ENCODE measurements around the gene UNC45A. TPM values are rescaled to one million over a fixed set of nuclear protein-coding genes. Genes with fewer than 3 reads are reported as not detected.
A peak's percentile ranks its signal among the peaks of the same experiment; 100 is the strongest.

UNC45A gene, protein sequence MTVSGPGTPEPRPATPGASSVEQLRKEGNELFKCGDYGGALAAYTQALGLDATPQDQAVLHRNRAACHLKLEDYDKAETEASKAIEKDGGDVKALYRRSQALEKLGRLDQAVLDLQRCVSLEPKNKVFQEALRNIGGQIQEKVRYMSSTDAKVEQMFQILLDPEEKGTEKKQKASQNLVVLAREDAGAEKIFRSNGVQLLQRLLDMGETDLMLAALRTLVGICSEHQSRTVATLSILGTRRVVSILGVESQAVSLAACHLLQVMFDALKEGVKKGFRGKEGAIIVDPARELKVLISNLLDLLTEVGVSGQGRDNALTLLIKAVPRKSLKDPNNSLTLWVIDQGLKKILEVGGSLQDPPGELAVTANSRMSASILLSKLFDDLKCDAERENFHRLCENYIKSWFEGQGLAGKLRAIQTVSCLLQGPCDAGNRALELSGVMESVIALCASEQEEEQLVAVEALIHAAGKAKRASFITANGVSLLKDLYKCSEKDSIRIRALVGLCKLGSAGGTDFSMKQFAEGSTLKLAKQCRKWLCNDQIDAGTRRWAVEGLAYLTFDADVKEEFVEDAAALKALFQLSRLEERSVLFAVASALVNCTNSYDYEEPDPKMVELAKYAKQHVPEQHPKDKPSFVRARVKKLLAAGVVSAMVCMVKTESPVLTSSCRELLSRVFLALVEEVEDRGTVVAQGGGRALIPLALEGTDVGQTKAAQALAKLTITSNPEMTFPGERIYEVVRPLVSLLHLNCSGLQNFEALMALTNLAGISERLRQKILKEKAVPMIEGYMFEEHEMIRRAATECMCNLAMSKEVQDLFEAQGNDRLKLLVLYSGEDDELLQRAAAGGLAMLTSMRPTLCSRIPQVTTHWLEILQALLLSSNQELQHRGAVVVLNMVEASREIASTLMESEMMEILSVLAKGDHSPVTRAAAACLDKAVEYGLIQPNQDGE
- total RNA-seq = 14.4 TPM

DNA sequence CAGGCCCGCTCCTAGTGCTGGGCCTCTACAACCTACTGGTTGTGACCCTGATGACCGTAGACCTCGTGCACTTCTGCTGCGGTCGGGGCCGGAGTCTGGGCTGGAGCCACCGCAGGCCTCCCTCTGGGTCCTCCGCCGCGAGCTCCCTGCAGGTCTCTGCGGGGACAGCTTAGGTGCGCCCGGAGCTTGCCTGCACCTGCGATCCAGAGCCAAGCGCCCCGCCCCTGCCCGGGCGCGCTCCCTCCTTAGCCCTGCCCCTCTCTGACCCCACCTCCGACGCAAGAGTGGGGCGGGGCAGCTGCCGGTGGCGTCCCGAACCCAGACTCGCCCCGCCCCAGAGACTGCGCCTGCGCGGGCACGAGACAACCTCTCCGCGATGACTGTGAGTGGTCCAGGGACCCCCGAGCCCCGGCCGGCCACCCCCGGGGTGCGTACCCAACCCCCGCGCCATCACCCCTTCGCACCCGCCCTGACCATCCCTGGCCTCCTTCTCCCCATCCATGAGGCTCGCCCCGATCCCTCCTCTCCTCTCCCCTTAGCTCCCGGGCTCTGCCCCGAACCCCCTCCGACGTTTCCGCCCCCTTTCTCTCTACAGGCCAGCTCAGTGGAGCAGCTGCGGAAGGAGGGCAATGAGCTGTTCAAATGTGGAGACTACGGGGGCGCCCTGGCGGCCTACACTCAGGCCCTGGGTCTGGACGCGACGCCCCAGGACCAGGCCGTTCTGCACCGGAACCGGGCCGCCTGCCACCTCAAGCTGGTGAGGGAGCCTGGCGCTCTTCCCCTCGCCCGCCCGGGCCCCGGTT lies at the start of gene UNC45A:
UNC45A (plus strand) TSS at position 337 of the 803 bp plus-strand sequence; CDS start at position 377, 40 bp downstream.
- Histone ChIP-seq H3K4me3 (ENCODE audit: low read length) (peak within 1 kb of the TSS; percentile 63), H3K27me3 (ENCODE audit: insufficient read depth, low read length) (no peaks in the 10 kb centered on the region), H3K9me3 (ENCODE audit: low read depth, low read length) (no peaks in the 10 kb centered on the region), H3K4me1 (ENCODE audit: insufficient read depth, low read length) (peaks cover 54% of the 10 kb centered on the region)

DNA sequence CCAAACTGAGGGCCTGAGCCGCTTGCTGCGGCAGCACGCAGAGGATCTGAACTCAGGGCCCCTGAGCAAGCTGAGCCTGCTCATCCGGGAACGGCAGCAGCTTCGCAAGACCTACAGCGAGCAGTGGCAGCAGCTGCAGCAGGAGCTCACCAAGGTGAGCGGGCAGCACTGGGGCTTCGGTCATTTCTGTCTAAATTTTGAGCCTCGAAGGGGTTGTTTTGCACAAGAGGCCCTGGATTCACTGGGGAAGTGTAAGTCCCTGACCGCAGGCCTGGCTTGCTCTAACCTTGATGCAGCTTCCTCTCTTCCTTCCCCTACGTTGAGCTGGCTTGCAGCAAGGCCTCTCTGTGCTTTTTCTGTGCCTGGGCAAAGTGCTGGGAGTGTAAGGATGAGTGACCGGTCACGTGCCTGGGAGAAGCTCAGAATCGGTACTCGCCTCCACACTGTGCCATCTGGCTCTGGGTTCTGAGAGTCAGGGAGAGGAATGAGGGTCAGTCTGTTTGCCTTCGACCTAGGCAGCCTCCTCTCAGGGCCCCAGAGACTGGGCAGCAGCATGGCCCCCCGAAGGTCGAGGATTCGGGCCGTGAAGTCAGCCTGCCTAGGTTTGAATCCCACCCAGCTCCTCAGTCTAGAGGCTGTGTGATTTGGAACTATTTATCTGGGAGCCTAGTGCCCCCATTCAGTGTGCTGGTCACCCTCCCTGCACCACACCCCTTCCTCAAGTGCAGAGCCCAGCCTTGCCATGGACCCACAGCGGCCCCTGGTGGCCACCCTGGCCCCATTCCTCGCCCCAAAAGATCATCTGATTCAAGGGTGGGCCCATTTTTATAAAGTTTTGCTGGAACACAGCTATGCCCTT lies 49.4 kb upstream of the UNC45A start:
- Histone ChIP-seq H3K9me3 (ENCODE audit: low read depth, low read length) (no peaks in the 10 kb centered on the region), H3K4me1 (ENCODE audit: insufficient read depth, low read length) (peaks cover 43% of the 10 kb centered on the region), H3K27me3 (ENCODE audit: insufficient read depth, low read length) (no peaks in the 10 kb centered on the region), H3K4me3 (ENCODE audit: low read length) (peak overlapping the region; percentile 67)

DNA sequence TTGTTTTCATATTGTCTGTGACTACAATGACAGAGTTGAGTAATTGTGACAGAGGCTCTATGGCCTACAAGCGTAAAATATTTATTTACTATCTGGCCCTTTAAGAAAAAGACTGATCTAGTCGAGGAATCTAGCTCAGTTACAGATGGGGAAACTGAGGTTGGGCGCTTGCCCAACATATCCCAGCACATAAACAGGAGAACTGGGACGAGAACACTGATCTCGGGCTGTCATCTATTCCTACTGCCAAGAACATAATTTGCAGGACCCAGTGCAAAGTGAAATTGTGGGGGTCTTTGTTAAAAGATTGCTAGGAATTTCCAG lies 48.8 kb upstream of the UNC45A start:
- Histone ChIP-seq H3K4me3 (ENCODE audit: low read length) (no peak overlapping the region), H3K4me1 (ENCODE audit: insufficient read depth, low read length) (peaks cover 43% of the 10 kb centered on the region)

DNA sequence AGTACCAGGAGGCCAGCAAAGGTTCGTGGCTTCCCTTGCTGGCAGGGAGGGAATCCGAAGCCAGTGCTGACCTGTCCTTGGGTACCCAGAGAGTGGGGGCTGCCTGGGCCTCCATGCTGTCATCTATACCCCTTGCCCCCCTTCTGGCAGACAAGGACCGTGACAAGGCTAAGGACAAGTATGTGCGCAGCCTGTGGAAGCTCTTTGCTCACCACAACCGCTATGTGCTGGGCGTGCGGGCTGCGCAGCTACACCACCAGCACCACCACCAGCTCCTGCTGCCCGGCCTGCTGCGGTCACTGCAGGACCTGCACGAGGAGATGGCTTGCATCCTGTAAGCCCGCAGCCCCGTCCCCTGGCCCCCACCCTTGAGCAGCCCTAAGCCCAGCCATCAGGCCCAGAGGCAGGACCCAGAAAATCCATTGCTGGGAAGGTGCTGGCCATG lies 48.0 kb upstream of the UNC45A start:
- Histone ChIP-seq H3K9me3 (ENCODE audit: low read depth, low read length) (no peaks in the 10 kb centered on the region), H3K4me3 (ENCODE audit: low read length) (no peak overlapping the region), H3K4me1 (ENCODE audit: insufficient read depth, low read length) (peaks cover 43% of the 10 kb centered on the region), H3K27me3 (ENCODE audit: insufficient read depth, low read length) (no peaks in the 10 kb centered on the region)

More for the DNA sequence above, 48.8 kb upstream of the UNC45A start:
- no peaks in the 10 kb centered on the region for H3K9me3 ChIP-seq (ENCODE audit: low read depth, low read length)
- no peaks in the 10 kb centered on the region for H3K27me3 ChIP-seq (ENCODE audit: insufficient read depth, low read length)

DNA sequence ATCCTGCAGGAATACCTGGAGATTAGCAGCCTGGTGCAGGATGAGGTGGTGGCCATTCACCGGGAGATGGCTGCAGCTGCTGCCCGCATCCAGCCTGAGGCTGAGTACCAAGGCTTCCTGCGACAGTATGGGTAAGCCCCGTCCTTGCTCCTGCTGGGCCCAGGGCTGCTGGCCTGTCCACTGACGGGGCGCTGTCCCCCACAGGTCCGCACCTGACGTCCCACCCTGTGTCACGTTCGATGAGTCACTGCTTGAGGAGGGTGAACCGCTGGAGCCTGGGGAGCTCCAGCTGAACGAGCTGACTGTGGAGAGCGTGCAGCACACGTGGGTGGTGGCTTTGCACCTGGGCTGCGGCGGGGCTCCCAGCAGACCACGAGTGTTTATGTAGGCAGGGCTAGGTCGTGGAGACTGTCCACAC lies 45.8 kb upstream of the UNC45A start:
- Histone ChIP-seq H3K4me3 (ENCODE audit: low read length) (no peak overlapping the region), H3K4me1 (ENCODE audit: insufficient read depth, low read length) (peaks cover 28% of the 10 kb centered on the region), H3K27me3 (ENCODE audit: insufficient read depth, low read length) (no peaks in the 10 kb centered on the region), H3K9me3 (ENCODE audit: low read depth, low read length) (no peaks in the 10 kb centered on the region)

DNA sequence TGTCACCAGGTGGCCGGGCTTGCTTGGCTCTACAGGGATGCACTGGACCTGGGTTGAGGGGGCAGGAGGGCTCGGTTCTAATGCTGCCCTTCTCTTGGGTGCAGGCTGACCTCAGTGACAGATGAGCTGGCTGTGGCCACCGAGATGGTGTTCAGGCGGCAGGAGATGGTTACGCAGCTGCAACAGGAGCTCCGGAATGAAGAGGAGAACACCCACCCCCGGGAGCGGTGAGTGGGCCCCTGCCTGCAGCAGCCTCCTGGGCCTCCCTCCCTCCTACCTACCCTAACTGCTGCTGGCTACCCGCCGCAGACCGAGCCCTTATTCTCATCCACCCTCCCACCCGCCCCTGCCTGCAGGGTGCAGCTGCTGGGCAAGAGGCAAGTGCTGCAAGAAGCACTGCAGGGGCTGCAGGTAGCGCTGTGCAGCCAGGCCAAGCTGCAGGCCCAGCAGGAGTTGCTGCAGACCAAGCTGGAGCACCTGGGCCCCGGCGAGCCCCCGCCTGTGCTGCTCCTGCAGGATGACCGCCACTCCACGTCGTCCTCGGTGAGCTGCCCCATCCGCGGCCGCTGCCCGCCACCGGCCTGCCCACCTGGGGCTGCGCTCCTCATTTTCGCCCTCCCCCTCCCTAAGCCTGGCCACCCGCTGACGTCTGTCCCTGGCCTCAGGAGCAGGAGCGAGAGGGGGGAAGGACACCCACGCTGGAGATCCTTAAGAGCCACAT lies 45.2 kb upstream of the UNC45A start:
- no peak overlapping the region for H3K4me3 ChIP-seq (ENCODE audit: low read length)
- no peaks in the 10 kb centered on the region for H3K9me3 ChIP-seq (ENCODE audit: low read depth, low read length)
- peaks cover 23% of the 10 kb centered on the region for H3K4me1 ChIP-seq (ENCODE audit: insufficient read depth, low read length)
- H3K27me3 ChIP-seq (ENCODE audit: insufficient read depth, low read length) = no peaks in the 10 kb centered on the region

DNA sequence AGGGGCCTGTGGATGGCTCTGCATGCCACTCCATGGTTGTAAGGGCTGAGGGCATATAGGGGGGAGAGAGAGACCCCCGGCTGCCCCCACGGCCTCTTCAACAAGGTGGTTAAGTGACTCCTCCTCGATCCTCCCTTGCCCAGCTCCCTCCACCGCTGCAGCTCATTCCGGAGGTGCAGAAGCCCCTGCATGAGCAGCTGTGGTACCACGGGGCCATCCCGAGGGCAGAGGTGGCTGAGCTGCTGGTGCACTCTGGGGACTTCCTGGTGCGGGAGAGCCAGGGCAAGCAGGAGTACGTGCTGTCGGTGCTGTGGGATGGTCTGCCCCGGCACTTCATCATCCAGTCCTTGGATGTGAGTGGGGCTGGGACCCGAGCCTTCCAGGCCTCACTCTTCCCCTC lies 44.2 kb upstream of the UNC45A start:
- H3K9me3 ChIP-seq (ENCODE audit: low read depth, low read length) = no peaks in the 10 kb centered on the region
- H3K4me3 ChIP-seq (ENCODE audit: low read length) = no peak overlapping the region
- H3K27me3 ChIP-seq (ENCODE audit: insufficient read depth, low read length) = no peaks in the 10 kb centered on the region
- H3K4me1 ChIP-seq (ENCODE audit: insufficient read depth, low read length) = peaks cover 19% of the 10 kb centered on the region

DNA sequence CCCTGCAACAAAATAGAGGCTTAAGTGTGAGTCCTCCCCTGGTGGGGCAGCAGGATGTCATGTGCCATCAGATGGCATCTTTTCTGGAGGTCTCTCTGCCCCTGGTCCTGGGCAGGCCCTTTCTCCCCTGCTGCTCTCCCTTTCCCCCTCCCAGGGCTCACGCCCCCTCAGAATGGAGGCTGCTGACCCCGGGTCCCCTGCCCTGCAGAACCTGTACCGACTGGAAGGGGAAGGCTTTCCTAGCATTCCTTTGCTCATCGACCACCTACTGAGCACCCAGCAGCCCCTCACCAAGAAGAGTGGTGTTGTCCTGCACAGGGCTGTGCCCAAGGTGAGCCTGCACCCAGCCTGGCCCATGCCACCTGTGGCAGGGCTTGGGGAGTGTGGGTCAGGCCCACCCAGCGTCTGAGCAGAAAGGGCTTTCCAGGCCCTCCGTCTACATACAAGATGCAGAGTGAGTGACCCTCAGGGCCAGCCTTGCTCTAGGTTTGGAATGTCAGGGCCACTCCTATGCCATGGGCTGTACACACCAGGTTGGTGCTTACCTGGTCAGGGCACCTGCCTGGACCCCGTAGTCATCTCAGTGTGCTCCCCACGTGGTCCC lies 43.6 kb upstream of the UNC45A start:
- no peak overlapping the region for H3K4me3 ChIP-seq (ENCODE audit: low read length)
- H3K27me3 ChIP-seq (ENCODE audit: insufficient read depth, low read length) = no peaks in the 10 kb centered on the region
- H3K4me1 ChIP-seq (ENCODE audit: insufficient read depth, low read length) = peaks cover 19% of the 10 kb centered on the region
- no peaks in the 10 kb centered on the region for H3K9me3 ChIP-seq (ENCODE audit: low read depth, low read length)

DNA sequence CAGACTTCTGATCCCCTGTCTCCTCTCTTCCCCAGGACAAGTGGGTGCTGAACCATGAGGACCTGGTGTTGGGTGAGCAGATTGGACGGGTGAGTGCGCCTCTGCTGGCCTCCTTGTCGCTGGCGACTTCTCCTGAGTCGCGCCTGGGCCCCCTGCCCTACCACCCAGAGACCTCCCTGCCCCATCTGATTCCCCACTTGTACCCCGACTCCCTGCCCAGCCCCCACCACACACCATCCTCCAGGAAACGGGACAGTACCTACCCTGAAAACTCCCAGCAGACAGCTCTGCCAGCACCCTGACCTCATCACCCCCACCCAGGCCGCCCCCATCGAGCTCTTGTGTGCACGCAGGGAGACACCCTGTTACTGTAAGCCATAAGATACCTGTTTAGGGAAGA lies 43.1 kb upstream of the UNC45A start:
- peaks cover 19% of the 10 kb centered on the region for H3K4me1 ChIP-seq (ENCODE audit: insufficient read depth, low read length)
- no peaks in the 10 kb centered on the region for H3K9me3 ChIP-seq (ENCODE audit: low read depth, low read length)
- H3K27me3 ChIP-seq (ENCODE audit: insufficient read depth, low read length) = no peaks in the 10 kb centered on the region
- no peak overlapping the region for H3K4me3 ChIP-seq (ENCODE audit: low read length)

DNA sequence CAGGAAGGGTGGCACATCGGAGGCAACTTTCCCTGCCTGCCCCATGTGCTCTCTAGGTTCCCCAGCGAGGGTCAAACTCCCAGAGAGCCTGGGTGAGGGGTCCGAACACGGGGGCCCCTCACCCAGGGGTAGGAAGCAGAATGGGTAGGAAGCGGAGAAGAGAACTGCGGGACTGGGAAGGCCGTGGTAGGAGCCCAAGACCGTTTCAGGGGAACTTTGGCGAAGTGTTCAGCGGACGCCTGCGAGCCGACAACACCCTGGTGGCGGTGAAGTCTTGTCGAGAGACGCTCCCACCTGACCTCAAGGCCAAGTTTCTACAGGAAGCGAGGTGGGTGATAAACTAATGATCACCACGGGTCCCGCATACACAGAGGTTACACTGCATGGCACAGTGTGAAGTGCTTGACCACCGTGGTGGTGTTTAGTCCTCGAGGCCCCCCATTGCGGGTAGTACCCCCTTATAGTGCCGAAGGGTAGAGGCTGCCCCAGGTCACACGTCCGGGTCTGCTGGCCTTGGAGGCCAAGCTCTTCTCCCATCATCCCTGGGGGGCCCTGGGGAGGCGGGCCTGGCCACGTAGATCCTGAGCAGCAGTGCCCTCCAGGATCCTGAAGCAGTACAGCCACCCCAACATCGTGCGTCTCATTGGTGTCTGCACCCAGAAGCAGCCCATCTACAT lies 42.4 kb upstream of the UNC45A start:
- no peaks in the 10 kb centered on the region for H3K27me3 ChIP-seq (ENCODE audit: insufficient read depth, low read length)
- H3K4me3 ChIP-seq (ENCODE audit: low read length) = no peak overlapping the region

DNA sequence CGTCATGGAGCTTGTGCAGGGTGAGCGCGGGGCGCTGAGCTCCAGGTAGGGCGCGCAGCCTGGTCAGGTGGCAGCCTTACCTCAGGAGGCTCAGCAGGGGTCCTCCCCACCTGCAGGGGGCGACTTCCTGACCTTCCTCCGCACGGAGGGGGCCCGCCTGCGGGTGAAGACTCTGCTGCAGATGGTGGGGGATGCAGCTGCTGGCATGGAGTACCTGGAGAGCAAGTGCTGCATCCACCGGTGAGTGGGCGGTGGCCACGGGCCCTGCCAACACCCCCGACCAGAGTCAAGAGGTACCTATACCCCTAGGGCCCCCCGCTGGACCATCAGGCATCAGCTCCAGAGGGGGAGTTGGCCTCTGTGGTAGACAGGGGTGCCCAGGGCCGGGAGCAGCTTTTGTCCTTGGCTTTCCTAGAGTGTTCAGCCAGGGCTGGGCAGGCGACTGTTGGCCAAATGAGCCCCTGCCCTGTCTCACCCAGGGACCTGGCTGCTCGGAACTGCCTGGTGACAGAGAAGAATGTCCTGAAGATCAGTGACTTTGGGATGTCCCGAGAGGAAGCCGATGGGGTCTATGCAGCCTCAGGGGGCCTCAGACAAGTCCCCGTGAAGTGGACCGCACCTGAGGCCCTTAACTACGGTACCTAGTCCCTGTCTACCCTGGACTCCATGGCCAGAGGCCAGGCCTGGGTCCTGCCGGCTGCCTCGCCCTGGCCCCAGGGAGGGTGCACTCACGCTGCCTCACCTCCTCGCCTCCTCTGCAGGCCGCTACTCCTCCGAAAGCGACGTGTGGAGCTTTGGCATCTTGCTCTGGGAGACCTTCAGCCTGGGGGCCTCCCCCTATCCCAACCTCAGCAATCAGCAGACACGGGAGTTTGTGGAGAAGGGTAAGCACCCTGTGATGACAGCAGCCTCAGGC lies 41.7 kb upstream of the UNC45A start:
- no peak overlapping the region for H3K4me3 ChIP-seq (ENCODE audit: low read length)
- no peaks in the 10 kb centered on the region for H3K27me3 ChIP-seq (ENCODE audit: insufficient read depth, low read length)
- H3K9me3 ChIP-seq (ENCODE audit: low read depth, low read length) = no peaks in the 10 kb centered on the region
- H3K4me1 ChIP-seq (ENCODE audit: insufficient read depth, low read length) = peaks cover 19% of the 10 kb centered on the region

More for the DNA sequence above, 42.4 kb upstream of the UNC45A start:
- Histone ChIP-seq H3K4me1 (ENCODE audit: insufficient read depth, low read length) (peaks cover 19% of the 10 kb centered on the region), H3K9me3 (ENCODE audit: low read depth, low read length) (no peaks in the 10 kb centered on the region)

DNA sequence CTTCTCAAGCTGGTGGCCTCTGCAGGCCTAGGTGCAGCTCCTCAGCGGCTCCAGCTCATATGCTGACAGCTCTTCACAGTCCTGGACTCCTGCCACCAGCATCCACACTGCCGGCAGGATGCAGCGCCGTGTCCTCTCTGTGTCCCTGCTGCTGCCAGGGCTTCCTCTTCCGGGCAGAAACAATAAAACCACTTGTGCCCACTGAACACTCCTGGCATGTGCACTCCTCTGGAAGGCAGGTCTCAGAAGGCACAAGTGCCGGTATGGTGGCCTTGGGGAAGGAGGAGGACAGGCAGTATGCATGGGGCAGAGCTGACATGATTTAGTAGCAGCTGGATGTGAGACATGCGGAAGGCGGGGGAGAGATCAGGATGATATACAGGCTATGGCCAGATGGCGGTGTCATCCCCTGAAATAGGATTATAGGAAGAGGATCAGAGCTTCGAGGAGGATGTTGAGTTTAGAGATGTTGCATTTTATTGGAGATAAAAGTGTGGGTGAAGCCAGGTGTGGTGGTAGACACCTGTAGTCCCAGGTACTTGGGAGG lies 39.4 kb upstream of the UNC45A start:
- H3K4me1 ChIP-seq (ENCODE audit: insufficient read depth, low read length) = peaks cover 19% of the 10 kb centered on the region
- H3K27me3 ChIP-seq (ENCODE audit: insufficient read depth, low read length) = no peaks in the 10 kb centered on the region
- H3K4me3 ChIP-seq (ENCODE audit: low read length) = no peak overlapping the region
- no peaks in the 10 kb centered on the region for H3K9me3 ChIP-seq (ENCODE audit: low read depth, low read length)
